Gastroesophageal sphincter (tissue), 3 donors: ENCODE measurements around the gene FBXW5.

ENCODE experiments used
- CTCF ChIP-seq, 4 experiments: fragments of 200-600 bp in 2 of 4; fragments of 450-650 bp in 2 of 4; sonication (generic) in 1 of 4; IDR thresholded peaks; one replicate each; pipeline ENCODE4 v1.5.1; 2017 to 2019; ENCODE audit warnings: antibody characterized with exemption in 4 of 4, mild to moderate bottlenecking in 2 of 4, moderate library complexity in 2 of 4
- POLR2A ChIP-seq, 2 donors: fragments of 450-650 bp; IDR thresholded peaks; one replicate each; pipeline ENCODE4 v1.6.1; 2017; ENCODE audit warnings: antibody characterized with exemption in 2 of 2, mild to moderate bottlenecking in 2 of 2, moderate library complexity in 1 of 2

- no peak for TF ChIP-seq CTCF (IDR thresholded peaks at IDR 0.05)
- TF ChIP-seq POLR2A (IDR thresholded peaks at IDR 0.05), result no peak
These were observed 17.6 kb upstream of the FBXW5 start for GRCh38 chr9:136962163-136962562.
